Psoas muscle (tissue), 8 donors: Measurements from ENCODE around the gene SIKE1. TPM values are rescaled to one million over a fixed set of nuclear protein-coding genes. Genes with fewer than 3 reads are reported as not detected.
"Not testable (repeated sequence)": the region's sequence is repeated elsewhere in the genome, so short reads cannot be mapped to it uniquely, and the experiment has no call there.

Experiments used
- ATAC-seq, 4 donors: fragments of 200-7000 bp; cut with Tn5 transposase; one replicate each; pipeline ENCODE4 v1.9.1; 2020; ENCODE audit warnings: moderate library complexity in 3 of 4, mild to moderate bottlenecking in 2 of 4
- DNase-seq, 2 donors: peaks; one replicate each; pipeline ENCODE4 v3.0.0-alpha.2; 2020
- H3K27ac ChIP-seq: fragments of 200-600 bp; one replicate; pipeline ENCODE4 v1.8.0; 2022
- H3K27me3 ChIP-seq, 3 donors: fragments of 200-600 bp in 1 of 3; one replicate each; pipeline versions ENCODE4 v1.6.1 to v1.8.0; 2013 to 2022; ENCODE audit warnings: low read length in 2 of 3, mild to moderate bottlenecking in 2 of 3, moderate library complexity in 1 of 3; ENCODE audit not compliant: insufficient read depth in 3 of 3
- H3K36me3 ChIP-seq, 2 donors: fragments of 200-600 bp in 1 of 2; one replicate each; pipeline versions ENCODE4 v1.6.1 to v1.8.0; 2013 to 2022; ENCODE audit warnings: low read depth in 1 of 2, mild to moderate bottlenecking in 1 of 2, moderate library complexity in 1 of 2; ENCODE audit not compliant: insufficient read depth in 1 of 2
- H3K4me1 ChIP-seq: fragments of 200-600 bp; one replicate; pipeline ENCODE4 v1.8.0; 2022
- H3K4me3 ChIP-seq: fragments of 200-600 bp; one replicate; pipeline ENCODE4 v1.8.0; 2022; ENCODE audit warnings: mild to moderate bottlenecking
- H3K9me3 ChIP-seq: fragments of 200-600 bp; one replicate; pipeline ENCODE4 v1.8.0; 2022
- CTCF ChIP-seq: fragments of 200-600 bp; IDR thresholded peaks from one replicate; pipeline ENCODE4 v1.8.0; 2022; ENCODE audit warnings: antibody characterized with exemption
- WGBS, 3 donors: extraction: QIAGEN DNeasy Blood & Tissue Kit; methylation state at CpG; one replicate each; pipeline versions ENCODE4 v1.1.6 to v1.1.7; 2013; 5-methylcytosine and 5-hydroxymethylcytosine counted together
- intact Hi-C, 2 donors: fragments of 100-400 bp; cut with DNase I; formaldehyde crosslinking; loops; one replicate each; pipeline versions ENCODE4 v1.11.0 to v1.14.2; 2022
- polyA plus RNA-seq, 3 donors: library from polyadenylated mRNA; stranded (reverse); fragments of 200-250 nt; gene quantifications; one replicate each; pipeline ENCODE4 v1.2.3, GENCODE V29; 2013
- total RNA-seq, 4 donors: library from RNA; stranded (reverse); fragmentation: NEBNext Ultra II Directional in 2 of 4; extraction: Animal tissue kit (Norgen Biotek cat#: 25700) in 2 of 4; gene quantifications; one replicate each; pipeline versions ENCODE4 v1.2.1 to v1.2.4, GENCODE V29; 2021 to 2023
- donor health status: healthy with polysubstance abuse.
- donor health status: DM: no; HTN: no; CAD: no; lungs with moderate emphysema.
- donor health status: Bipolar disorder and iron deficiency.
- donor health status: healthy.
- donor health status: DM: yes; HTN: yes; CAD: no.
- donor health status: DM: no; HTN: no; CAD: no.
- donor health status: DM: no; HTN: no; CAD: no.
- donor health status: DM: yes; HTN: yes; CAD: no.

SIKE1 gene
- total and polyA plus RNA-seq, 7 donors, result 29.8 to 53.2 (median 35.2) TPM

DNA sequence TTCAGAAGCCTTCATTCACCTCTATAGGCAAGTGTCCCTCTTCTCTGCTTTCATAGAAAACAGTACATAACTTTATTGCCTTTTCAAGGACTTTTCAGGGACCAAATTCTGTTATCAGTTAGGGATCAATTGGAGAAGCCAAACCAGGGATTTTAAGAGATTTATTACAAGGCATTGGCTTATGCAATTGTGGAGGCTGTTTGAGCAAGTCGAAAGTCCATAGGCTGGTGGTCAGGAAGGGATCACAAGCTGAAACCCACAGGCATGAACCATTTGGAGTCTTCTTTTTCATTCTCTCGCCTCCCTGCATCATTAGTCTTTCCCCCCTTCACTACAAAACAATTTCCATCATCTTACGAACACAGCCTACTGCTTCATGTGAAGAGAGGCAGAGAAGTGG lies 39.4 kb upstream of the SIKE1 start:
- no peak for TF ChIP-seq CTCF
- no peaks in the 10 kb centered on the region for H3K36me3 ChIP-seq
- H3K4me1 ChIP-seq, result no peaks in the 10 kb centered on the region
- ATAC-seq (no peak), DNase-seq (no peak)
- intact Hi-C loops, result no loop called here
- peaks cover 10% of the 10 kb centered on the region for H3K9me3 ChIP-seq
- H3K4me3 ChIP-seq, result no peak overlapping the region
- WGBS, 3 donors, result 72 to 77% (median 73%) methylated on average over 3 of the region's 3 CpGs
- no peaks in the 10 kb centered on the region for H3K27me3 ChIP-seq
- no peak overlapping the region for H3K27ac ChIP-seq

DNA sequence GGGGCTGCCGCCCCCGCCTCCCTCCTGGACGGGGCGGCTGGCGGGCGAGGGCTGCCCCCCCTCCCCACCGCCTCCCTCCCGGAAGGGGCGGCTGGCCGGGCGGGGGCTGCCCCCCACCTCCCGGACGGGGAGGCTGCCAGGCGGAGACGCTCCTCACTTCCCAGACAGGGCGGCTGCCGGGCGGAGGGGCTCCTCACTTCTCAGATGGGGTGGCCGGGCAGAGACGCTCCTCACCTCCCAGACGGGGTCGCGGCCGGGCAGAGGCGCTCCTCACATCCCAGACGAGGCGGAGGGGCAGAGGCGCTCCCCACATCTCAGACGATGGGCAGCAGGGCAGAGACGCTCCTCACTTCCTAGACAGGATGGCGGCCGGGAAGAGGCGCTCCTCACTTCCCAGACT lies 24.0 kb upstream of the SIKE1 start:
- intact Hi-C loops, H3K9me3 ChIP-seq, DNase-seq, H3K4me3 ChIP-seq, H3K27ac ChIP-seq, ATAC-seq, H3K4me1 ChIP-seq, H3K27me3 ChIP-seq, H3K36me3 ChIP-seq: not testable (repeated sequence)
- WGBS, 3 donors, result 93 to 100% (median 97%) methylated on average over 5 to 32 of the region's 33 CpGs

DNA sequence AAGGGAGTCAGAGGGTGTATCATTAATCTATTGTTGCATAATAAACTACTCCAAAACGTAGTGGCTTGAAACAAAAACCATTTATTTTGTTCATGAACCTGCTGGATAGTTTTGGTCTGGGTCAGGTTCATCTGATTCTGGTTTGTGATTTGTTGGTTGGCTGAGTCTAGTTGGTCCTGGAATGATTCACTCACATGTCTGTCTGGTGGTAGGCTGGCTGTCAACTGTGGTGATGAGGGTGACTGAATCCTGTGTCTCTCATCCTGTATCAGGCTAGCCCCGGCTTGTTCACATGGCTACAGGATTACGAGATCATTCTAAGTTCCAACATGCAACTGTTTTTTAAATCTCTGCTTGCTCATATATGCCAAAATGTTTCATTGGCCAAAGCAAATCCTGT lies 22.5 kb upstream of the SIKE1 start:
- Histone ChIP-seq H3K36me3 (no peaks in the 10 kb centered on the region), H3K27ac (no peak overlapping the region), H3K27me3 (no peaks in the 10 kb centered on the region), H3K9me3 (no peaks in the 10 kb centered on the region), H3K4me1 (no peaks in the 10 kb centered on the region), H3K4me3 (no peak overlapping the region)
- intact Hi-C loops, result no loop called here
- 58 to 62% (median 61%) methylated on average over 3 of the region's 3 CpGs for WGBS, 3 donors
- ATAC-seq (no peak), DNase-seq (no peak)
- TF ChIP-seq CTCF, result no peak

- H3K4me3 ChIP-seq, result no peak overlapping the region
- TF ChIP-seq CTCF, result no peak
- ATAC-seq (no peak), DNase-seq (no peak)
- intact Hi-C loops, result no loop called here
- H3K27me3 ChIP-seq, result peaks cover 0 to 2% (median 0%) of the 10 kb centered on the region in 3 donors
- no peaks in the 10 kb centered on the region for H3K4me1 ChIP-seq
- H3K36me3 ChIP-seq, result no peaks in the 10 kb centered on the region
- no peaks in the 10 kb centered on the region for H3K9me3 ChIP-seq
- H3K27ac ChIP-seq, result no peak overlapping the region
- WGBS, 3 donors, result 83 to 89% (median 84%) methylated on average over 2 of the region's 2 CpGs
Measured at GRCh38 chr1:114794038-114794437, 13.6 kb upstream of the SIKE1 start.

DNA sequence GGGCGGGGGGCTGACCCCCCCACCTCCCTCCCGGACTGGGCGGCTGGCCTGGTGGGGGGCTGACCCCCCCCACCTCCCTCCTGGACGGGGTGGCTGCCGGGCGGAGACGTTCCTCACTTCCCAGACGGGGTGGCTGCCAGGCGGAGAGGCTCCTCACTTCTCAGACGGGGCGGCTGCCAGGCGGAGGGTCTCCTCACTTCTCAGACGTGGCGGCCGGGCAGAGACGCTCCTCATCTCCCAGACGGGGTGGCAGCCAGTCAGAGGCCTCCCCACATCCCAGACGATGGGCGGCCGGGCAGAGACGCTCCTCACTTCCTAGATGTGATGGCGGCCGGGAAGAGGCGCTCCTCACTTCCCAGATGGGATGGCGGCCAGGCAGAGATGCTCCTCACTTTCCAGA lies 10.1 kb upstream of the SIKE1 start:
- ATAC-seq, H3K36me3 ChIP-seq, H3K4me3 ChIP-seq, intact Hi-C loops, H3K4me1 ChIP-seq, H3K9me3 ChIP-seq, H3K27me3 ChIP-seq, DNase-seq, H3K27ac ChIP-seq: not testable (repeated sequence)
- WGBS, 3 donors, result 91 to 96% (median 94%) methylated on average over 11 to 25 of the region's 25 CpGs

DNA sequence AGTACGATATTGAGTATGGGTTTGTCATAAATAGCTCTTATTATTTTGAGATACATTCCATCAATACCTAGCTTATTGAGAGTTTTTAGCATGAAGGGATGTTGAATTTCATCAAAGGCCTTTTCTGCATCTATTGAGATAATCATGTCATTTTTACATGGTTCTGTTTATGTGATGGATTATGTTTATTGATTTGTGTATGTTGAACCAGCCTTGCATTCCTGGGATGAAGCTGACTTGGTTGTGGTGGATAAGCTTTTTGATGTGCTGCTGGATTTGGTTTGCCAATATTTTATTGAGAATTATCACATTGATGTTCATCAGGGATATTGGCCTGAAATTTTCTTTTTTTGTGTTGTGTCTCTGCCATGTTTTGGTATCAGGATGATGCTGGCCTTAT lies 6.0 kb upstream of the SIKE1 start:
- H3K9me3 ChIP-seq, H3K27me3 ChIP-seq, H3K4me1 ChIP-seq, H3K36me3 ChIP-seq, intact Hi-C loops, DNase-seq, ATAC-seq, H3K4me3 ChIP-seq, H3K27ac ChIP-seq: not testable (repeated sequence)
- 77 to 87% (median 80%) methylated on average over 1 of the region's 1 CpG for WGBS, 3 donors
